GM04504 (cell line): ENCODE data around the gene ATP8B3.

Experiments used
- DNase-seq: peaks from one replicate; pipeline ENCODE4 v3.0.0-alpha.2; 2012; ENCODE audit warnings: low read depth

Gene ATP8B3

GRCh38 chr19:1796395-1797142 lies 15.5 kb downstream of the ATP8B3 start:
- DNase-seq: no peak

GRCh38 chr19:1794424-1795172 lies 17.5 kb downstream of the ATP8B3 start:
- DNase-seq: no peak

GRCh38 chr19:1791879-1792278 lies 20.2 kb downstream of the ATP8B3 start:
- no peak for DNase-seq

- DNase-seq: no peak
Measured at GRCh38 chr19:1790054-1790792, 21.9 kb downstream of the ATP8B3 start.

GRCh38 chr19:1789261-1790041 lies 22.6 kb downstream of the ATP8B3 start:
- no peak for DNase-seq

- DNase-seq: no peak
Measured at GRCh38 chr19:1787116-1787515, 25.0 kb downstream of the ATP8B3 start.

- DNase-seq: no peak
Measured at GRCh38 chr19:1786668-1787067, 25.4 kb downstream of the ATP8B3 start.

- no peak for DNase-seq
Measured at GRCh38 chr19:1785310-1785709, 26.8 kb downstream of the ATP8B3 start.

GRCh38 chr19:1783874-1784273 lies 28.2 kb downstream of the ATP8B3 start:
- no peak for DNase-seq

GRCh38 chr19:1783354-1783753 lies 28.7 kb downstream of the ATP8B3 start:
- DNase-seq: no peak

GRCh38 chr19:1782521-1782920 lies 29.6 kb downstream of the ATP8B3 start:
- no peak for DNase-seq

- no peak for DNase-seq
Measured at GRCh38 chr19:1780272-1780958, 31.7 kb downstream of the ATP8B3 start.

GRCh38 chr19:1779574-1779973 lies 32.5 kb downstream of the ATP8B3 start:
- no peak for DNase-seq

GRCh38 chr19:1777149-1777548 lies 34.9 kb downstream of the ATP8B3 start:
- no peak for DNase-seq

GRCh38 chr19:1776606-1777147 lies 35.4 kb downstream of the ATP8B3 start:
- no peak for DNase-seq

GRCh38 chr19:1775951-1776605 lies 36.0 kb downstream of the ATP8B3 start:
- DNase-seq: no peak

GRCh38 chr19:1774989-1775772 lies 36.9 kb downstream of the ATP8B3 start:
- no peak for DNase-seq

GRCh38 chr19:1773184-1773583 lies 38.9 kb downstream of the ATP8B3 start:
- DNase-seq: no peak

GRCh38 chr19:1770866-1771576 lies 41.1 kb downstream of the ATP8B3 start:
- no peak for DNase-seq
